NOMO-1 treated with DMSO at 0.1 percent for 48 hours (cell line): Measurements from ENCODE around the gene CNNM4.
A peak's percentile ranks its signal among the peaks of the same experiment; 100 is the strongest.

ENCODE experiments used
- DNase-seq: peaks from one replicate; lab custom pipeline; 2025; ENCODE audit not compliant: unreplicated experiment; lab: John Stamatoyannopoulos, UW

The CNNM4 gene

DNA sequence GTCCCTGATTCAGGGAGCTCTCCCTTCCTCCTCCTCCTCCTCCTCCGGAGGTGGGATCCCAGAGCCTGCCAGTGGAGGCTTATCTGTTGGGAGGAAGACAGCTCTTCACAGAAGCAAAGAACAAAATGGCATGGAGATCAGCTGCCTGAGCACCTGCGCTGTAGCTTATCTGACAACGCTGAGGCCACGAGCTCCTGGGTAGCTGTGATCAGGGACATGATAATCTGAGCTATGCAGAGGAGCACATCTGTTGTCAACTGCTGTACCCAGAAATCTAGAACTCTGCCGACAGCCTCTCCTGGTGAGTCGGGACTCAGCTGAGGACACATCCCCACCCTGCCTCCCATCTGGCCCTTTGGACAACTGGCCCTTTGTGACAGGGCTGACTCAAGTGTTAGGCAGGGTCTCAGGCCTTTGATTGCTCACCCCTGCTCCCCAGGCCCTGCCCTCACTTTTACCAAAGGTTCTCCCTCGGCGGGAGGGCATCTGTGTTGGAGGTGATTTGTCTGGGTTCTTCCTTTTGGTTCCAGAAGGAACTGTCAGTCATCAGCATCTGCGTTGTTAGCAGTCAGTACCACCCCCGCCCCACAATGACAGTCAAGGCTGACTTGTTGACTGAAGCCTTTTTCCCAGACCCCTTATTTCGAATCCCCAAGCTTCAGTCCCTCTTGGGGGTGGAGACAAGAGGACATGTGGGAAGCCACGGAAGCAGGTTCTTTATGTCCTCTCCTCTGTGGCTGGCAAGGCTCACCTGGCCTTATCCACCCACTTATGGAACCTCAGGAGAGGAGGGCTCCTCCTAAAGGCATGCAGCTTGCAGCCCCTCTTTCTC, 49.5 kb downstream of the CNNM4 start:
- no peak for DNase-seq

DNA sequence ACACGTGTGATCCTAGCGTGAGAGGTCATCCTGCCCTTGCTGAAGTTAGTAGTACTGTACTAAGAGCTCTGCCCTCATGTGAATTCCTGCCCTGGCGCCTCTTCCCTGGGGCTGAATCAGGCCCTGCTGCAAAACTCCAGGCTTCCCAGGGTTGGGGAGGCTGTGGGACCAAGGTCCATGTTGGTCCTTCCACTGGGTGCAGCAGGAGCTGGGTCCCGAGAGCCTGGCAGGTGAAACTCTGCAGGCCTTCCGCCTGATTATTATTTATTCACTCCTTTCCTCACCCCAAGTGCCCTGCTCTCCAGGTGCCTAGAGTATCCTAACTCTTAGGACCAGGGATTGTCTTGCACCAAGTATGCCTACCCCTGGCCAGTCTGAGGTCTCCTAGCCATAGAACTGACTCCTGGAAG, 50.1 kb downstream of the CNNM4 start:
- no peak for DNase-seq

DNA sequence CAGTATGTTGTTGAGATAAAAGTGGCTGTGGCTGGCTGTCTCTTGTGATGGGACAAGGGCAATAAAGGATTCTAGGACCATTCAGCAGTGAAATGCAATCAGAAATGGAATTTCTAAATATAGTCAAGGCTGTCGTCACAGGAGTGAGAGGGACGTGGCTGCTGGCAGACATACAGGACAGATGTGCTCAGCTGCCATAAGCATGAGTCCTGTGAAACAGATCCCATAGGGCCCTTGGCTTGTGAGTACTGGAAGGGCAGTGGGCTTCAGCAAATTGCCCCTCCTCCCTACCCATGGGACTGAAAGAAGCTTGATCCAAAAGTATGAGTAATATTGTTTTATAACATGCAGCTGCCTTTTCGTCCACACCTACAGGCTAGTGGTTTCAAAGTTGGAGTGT, 51.2 kb downstream of the CNNM4 start:
- DNase-seq, result no peak

DNA sequence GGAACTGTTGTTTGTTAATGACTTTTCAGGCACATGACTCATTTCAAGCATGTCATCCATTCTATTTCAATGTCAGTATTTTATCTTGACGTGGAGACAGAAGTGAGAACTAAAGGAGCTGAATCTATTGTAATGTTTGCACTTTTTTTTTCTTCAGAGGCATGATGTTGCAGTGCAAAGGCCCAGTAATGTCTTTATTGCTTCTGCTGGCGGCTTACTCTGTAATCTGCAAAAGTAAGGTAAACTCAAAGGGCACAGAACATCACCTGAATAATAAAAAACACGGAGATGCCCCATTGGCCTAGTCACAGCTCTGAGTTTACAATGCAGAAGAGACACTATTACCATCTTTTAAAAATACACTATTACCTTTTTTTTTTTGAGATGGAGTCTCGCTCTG, 53.0 kb downstream of the CNNM4 start:
- no peak for DNase-seq

DNA sequence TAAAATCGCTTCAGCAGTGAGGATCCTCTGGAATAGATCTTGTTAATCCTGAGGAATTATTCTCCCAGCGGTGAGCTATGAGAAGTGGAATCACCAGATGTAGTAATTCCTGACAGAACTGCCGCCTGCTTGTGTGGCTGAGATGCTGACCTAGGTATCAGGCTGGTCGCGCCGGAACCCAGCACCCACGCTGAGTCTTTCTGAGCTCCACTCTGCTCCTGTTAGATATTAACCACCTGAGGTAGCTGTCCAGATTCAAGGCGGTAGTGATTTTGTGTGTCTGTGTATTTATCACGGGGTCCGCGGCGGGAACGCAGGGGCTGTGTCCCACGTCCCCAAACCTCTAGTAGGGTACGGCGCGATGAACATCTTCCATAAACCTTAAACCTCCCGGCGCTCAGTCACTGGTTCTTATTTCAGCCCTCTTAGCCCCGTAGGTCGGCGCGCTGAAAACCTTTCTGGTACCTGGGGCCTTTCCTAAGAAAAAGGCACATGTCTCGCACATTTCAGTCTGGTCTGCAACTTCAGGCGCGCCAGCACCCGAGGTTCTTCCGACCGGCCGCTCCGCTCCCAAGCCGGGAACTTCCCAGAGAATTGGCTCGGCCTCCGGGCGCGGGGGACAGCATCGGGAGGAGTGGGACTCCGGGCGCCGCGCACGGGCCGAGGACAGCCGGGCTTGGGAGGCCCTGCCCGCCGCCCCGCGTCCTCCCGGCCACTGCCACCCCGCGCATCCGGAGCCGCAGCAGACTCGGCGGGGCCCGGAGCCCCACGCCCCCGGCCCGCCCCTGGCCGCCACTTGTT, 54.8 kb downstream of the CNNM4 start:
- DNase-seq, result peak; percentile 46

DNA sequence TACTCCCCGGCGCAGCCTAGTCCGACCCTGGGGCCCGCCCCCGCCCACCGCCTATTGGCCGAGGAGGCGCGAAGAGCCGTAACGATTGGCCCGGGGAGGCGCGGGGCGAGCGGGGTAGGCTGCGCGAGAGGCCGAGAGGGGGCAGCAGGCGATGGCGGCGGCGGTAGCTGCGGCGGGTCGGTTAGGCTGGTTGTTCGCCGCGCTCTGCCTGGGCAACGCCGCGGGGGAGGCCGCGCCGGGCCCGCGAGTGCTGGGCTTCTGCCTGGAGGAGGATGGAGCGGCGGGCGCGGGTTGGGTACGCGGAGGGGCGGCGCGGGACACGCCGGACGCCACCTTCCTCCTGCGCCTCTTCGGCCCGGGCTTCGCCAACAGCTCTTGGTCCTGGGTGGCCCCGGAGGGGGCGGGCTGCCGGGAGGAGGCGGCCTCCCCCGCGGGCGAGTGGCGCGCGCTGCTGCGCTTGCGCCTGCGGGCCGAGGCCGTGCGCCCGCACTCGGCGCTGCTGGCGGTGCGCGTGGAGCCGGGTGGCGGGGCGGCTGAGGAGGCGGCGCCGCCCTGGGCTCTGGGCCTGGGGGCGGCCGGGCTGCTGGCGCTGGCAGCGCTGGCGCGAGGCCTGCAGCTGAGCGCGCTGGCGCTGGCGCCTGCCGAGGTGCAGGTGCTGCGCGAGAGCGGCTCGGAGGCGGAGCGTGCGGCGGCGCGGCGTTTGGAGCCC, 55.6 kb downstream of the CNNM4 start, which contains the start of gene CNNM3:
TSS of gene CNNM3 (plus strand) at position 142 of the 709 bp plus-strand sequence. CDS start at position 152, 10 bp downstream.
- DNase-seq, result peak; percentile 89

DNA sequence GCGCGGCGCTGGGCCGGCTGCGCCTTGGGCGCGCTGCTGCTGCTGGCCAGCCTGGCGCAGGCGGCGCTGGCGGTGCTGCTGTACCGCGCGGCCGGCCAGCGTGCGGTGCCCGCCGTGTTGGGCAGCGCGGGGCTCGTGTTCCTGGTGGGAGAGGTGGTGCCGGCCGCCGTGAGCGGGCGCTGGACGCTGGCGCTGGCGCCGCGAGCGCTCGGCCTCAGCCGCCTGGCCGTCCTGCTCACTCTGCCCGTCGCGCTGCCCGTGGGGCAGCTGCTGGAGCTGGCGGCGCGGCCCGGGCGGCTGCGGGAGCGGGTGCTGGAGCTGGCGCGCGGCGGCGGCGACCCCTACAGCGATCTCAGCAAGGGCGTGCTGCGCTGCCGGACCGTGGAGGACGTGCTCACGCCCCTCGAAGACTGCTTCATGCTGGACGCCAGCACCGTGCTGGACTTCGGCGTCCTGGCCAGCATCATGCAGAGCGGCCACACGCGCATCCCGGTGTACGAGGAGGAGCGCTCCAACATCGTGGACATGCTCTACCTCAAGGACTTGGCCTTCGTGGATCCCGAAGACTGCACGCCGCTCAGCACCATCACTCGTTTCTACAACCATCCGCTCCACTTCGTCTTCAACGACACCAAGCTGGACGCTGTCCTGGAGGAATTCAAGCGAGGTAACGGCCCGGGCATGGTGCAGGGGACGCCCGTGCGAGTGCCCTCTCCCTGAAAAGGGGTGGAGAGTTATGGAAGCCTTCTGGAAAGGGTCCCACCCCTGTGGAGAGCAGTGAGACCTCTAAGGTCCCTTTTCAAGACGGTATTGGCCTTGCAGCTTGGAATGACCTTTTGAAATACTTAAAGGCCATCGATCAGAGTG, 56.4 kb downstream of the CNNM4 start:
- DNase-seq, result no peak

DNA sequence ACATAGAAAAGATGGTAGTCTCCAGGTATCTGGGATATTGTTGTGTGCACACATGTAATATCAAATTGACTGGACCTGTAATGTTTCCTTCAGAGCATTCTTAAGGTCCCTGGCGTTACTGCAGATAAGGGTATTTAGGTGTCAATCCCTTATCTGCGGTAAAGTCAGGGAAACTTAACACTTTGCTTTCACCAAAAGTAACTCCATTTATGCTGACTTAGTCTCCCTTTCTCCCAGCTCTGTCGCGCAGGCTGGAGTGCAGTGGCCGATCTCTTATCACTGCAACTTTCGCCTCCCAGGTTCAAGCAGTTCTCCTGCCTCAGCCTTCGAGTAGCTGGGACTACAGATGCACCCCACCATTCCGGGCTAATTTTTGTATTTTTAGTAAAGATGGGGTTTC, 57.2 kb downstream of the CNNM4 start:
- no peak for DNase-seq

DNA sequence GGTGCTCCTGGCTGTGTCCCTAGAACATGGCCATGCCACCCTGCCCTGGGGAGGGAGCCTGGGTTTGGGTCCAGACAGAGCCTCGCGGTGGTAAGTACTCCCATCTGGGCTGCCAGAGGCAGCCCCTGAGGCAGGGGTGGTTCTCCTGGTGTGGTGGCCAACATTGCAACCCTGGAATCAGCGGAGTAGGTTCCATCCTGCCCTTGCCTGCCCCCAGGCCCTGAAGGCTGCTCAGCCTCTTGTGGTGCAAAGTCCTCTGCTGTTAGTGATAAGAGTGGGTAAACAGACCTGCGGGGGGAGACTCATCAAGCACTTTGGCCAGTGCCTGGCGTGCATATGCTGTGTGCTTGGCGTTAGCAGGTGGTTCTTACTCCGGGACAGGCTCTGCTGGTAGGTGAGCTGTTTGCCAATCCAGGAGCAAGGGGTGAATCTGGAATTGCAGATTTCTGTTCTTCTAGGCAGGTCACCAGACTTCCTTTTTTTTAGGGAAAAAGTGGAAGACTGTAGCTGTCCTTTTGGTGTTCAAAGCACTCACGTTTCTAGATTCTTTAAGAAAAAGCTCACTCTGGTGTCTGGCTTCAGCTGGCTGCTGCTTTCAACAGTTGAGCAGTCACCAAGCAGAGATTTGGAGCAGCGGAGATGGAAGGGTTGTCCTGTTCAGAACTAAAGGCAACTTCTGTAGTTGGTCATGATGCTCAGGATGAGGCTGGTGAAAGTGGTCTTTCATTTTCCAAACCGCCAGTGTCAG, 58.6 kb downstream of the CNNM4 start:
- DNase-seq, result no peak

DNA sequence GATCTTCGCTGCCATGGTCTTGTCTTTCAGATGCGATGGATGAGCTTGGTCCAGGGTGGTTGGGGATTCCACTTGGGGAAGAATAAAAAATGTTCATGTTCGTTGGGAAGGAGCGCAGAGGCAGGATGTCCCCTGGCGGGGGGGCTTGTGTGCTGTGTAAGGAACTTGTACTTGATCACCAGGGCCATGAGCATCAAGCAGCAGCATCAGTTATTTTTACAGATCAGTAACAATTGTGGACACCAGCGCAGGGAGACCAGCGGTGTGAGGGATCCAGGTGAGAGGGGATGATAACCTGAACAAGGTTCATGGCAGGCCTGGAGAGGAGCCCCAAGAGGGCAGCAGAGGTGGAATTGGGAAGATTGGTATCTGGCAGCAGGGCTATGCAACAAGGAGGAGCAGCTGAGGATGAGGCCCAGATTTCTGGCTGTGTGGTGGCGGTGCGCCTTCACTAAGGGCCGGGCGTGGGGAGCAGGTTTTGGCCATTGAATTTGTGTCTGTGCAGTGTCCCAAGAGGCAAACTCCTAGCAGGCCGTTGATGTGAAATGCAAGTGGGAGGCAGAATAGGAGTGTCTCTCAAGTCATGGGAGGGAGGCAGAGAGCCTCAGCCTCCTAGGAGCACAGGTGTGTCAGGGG, 59.3 kb downstream of the CNNM4 start:
- no peak for DNase-seq

DNA sequence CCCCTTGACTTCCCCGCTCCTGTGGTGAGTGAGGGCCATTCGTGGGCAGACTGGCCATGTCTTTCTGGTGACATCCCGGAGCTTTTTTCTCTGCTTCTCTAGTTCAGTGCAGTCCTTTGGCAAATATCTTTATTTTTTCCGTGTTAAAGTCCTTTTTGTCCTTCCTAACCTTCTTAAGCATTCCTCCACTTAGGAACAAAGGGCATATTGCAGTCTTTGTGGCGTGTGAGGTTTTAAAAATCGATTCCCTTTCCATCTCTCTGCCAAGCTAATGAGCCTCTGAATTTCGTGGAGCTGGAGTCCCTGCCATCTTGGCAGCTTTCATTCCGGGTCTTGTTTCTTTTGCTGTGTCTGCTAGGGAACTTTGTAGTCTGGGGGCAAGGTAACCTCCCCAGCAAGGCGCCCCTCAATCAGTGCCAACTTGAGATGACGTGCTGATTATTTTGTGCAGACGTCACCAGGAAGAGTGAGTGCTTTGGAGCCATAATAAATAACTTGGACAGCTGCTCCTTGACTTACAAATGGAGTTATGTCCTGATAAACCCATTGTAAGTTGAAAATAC, 60.5 kb downstream of the CNNM4 start:
- DNase-seq, result no peak

DNA sequence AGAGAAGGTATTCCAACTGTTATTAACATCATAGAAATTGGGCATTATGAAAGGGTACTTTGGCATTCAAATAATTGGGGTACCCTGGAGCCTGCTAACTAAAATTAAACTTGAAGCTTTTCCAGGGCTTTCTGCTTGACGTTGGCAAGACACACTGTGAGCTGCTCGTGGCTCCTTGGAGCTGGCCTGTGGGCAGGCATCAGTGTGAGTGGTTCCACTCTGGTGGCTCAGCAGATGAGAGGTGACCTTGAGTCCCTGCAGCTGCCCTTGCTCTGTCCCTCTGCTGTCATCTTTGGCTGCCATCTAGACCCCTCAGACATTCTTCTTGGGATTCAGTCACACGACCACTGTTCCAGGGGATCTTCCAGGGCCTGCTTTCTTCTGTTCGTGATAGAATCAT, 62.1 kb downstream of the CNNM4 start:
- no peak for DNase-seq

DNA sequence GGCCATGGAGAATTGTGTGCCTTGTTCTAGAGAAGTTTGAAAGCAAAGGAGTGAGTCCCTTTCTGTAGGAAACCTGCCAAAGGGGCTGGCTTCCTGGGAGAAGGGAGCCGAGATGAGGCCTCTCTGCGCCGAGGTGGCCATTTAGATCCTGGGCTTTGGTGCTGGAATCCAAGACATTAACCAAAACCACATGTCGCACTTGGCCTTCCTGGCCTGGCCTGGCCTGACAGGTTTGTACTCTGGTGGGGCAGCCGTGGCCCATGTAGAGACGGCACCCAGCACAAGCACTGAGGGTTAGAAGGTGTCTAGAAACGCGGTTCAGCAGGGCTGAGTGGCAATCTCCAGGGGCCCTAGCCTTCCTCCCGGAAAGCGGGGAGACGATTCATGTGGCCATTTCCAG, 62.5 kb downstream of the CNNM4 start:
- no peak for DNase-seq

DNA sequence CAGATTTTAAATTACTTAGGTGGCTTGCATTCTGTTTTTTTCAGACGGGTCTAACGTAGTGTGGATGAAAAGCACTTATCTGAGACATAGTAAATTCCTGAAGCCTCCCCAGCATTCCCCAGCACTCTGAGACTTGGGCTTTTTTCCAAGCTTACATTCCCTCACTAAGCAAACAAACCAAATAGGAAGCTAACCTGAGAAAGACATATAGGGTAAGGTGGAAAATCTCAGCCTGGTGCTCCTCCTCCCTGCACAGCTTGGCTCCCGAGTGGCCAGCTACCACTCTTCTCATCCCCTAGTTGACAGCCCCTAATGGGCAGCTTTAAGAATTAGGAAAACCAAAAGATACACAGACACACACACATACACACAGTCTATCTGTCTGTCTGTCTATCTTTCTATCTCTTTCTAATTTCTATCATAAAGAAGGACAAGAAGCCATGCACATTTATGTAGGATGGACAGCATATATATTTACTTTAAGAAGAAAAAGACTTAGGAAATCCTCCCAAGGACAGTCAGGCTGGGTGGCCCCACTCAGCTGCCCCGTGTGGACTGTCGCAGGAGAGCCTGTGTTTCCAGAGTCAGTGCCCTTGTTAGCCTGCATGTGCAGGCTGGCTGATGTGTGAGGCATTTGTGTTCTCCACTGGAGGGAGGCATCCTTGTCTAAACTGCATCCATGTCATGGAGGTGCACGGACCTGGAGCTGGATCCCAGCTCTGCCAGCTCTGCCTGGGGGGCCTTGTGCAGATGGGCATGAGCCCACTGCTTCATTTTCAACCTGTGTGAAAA, 63.6 kb downstream of the CNNM4 start:
- DNase-seq, result no peak

DNA sequence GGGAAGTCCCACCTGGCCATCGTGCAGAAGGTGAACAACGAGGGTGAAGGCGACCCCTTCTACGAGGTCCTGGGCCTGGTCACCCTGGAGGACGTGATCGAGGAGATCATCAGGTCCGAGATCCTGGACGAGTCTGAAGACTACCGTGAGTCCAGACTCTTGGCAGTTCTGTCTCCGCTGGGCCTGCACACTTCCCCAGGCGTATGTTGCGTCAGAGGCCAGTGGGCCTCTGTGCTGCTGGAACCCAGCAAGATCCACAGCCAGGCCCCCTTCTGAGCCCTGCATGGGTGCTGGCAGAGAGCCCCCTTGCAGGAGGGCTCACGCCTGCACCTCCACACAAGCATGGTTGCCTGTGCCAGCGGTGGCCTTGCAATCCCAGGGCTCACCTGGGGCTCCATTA, 64.4 kb downstream of the CNNM4 start:
- no peak for DNase-seq

DNA sequence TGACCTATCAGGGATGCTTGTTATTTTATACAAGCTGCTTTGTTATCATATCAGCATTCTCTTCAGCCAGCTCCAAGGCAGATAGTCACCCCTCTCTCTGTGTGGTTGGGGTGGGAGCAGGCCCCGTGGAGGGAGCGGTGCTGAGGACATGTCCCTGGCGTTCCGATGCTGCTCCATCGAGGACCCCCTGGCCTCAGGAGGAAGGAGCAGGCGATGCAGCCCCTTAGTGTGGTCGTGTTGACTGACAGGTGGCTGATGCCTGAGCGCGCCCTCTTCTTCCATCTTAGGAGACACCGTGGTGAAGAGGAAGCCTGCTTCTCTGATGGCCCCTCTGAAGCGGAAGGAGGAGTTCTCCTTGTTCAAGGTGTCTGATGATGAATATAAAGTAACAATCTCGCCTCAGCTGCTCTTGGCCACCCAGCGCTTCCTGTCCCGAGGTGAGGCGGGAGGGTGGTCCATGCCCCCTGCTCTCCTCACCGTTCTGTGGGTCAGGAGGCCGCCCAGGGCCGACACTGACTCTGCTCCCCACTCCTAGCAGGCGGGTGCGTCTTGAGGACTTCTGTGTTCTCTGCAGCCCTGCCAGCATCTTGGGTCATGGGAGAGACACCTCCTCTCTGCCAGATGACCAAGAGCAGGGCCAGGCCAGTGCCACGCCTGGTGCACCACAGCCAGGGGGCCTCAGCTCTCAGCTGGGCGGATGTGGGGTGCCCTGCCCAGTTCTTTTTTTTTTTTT, 66.0 kb downstream of the CNNM4 start:
- DNase-seq, result no peak

DNA sequence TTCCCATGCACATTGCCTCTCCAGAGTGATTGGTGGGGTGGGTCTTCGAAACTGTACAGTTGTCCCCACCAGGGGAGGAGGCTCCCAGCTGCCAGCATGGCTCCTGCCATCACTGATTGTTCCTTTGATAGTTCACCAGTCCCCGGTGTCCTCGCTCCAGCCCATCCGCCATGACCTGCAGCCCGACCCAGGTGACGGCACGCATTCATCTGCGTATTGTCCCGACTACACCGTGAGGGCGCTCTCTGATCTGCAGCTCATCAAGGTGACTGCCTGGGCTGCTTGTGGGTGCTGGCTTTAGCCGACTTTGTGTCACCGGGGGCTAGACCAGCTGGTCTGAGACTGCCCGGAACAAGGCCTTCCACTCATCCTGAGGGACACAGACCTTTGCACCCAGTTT, 67.7 kb downstream of the CNNM4 start:
- DNase-seq, result no peak

DNA sequence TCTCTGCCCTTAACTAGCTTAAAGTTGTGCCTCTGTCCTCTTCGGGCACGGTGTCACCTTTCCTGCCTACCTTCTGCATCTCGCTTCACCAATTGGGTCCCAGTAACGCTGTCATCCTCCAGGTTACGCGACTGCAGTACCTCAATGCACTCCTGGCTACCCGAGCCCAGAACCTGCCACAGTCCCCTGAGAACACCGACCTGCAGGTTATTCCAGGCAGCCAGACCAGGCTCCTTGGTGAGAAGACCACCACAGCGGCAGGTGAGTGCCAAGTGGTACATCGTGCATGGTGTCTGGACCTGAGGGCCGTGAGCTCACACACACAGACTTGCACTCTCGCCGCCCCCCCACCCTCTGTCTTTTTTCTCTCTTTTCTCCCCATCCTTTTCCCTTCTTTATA, 68.2 kb downstream of the CNNM4 start:
- DNase-seq, result no peak
